K562 (cell line): Measurements from ENCODE around the gene METRNL. TPM values are rescaled to one million over a fixed set of nuclear protein-coding genes. Genes with fewer than 3 reads are reported as not detected.
A peak's percentile ranks its signal among the peaks of the same experiment; 100 is the strongest.
"Not testable (repeated sequence)": the region's sequence is repeated elsewhere in the genome, so short reads cannot be mapped to it uniquely, and the experiment has no call there.

Experiments used
- ATAC-seq: fragments of 200-7000 bp; cut with Tn5 transposase; 3 replicates; pipeline ENCODE4 v1.9.1; 2020; ENCODE audit warnings: moderate library complexity
- BruUV-seq: library from RNA; stranded (reverse); fragments of 400-500 nt; replicated peaks from 2 replicates; lab custom pipeline; 2021; lab: Mats Ljungman, UMichigan
- CTCF ChIA-PET: fragments of 300-600 bp; formaldehyde crosslinking; extraction: SDS; loops from one replicate; lab custom pipeline; 2021; ENCODE audit warnings: low intra/inter-chr PET ratio; lab: Yijun Ruan, JAX
- POLR2A ChIA-PET: fragments of 300-600, 350-650 bp; sonication (Branson Sonifier 250); formaldehyde crosslinking; extraction: SDS; loops from one replicate; lab custom pipeline; 2021; ENCODE audit warnings: antibody characterized with exemption, inconsistent platforms; lab: Yijun Ruan, JAX
- DNase-seq, 4 experiments: peaks; one replicate each; pipeline versions ENCODE4 v3.0.0 to v3.0.0-alpha.2; 2011 to 2018; ENCODE audit warnings: low spot score in 3 of 4, mixed read lengths in 3 of 4; ENCODE audit errors: extremely low read depth in 1 of 4
- FAIRE-seq: peaks from 2 replicates; lab custom pipeline; 2011; peaks lifted over from hg19 to GRCh38; lab: Jason Lieb, UNC
- H2AFZ ChIP-seq: 2 replicates; pipeline ENCODE4 v1.6.0; 2011; ENCODE audit warnings: low read depth, low read length, control low read depth, inconsistent platforms
- H3K27ac ChIP-seq: fragments of 200-600 bp; 3 replicates; pipeline ENCODE4 v1.8.0; 2011; ENCODE audit warnings: low read depth, mild to moderate bottlenecking, control low read depth, inconsistent platforms, low read length, moderate library complexity, mixed read lengths; ENCODE audit errors: extremely low read depth
- H3K27me3 ChIP-seq, 2 experiments: fragments of 300-600 bp in 1 of 2; 2 replicates in 1 of 2; 3 replicates in 1 of 2; pipeline versions ENCODE4 v1.6.0 to v1.8.0; 2011; ENCODE audit warnings: inconsistent platforms in 2 of 2, low read length in 2 of 2, mild to moderate bottlenecking in 1 of 2, mixed read lengths in 1 of 2, moderate library complexity in 1 of 2; ENCODE audit not compliant: control insufficient read depth in 2 of 2, insufficient read depth in 2 of 2
- H3K36me3 ChIP-seq: fragments of 300-600 bp; 3 replicates; pipeline ENCODE4 v1.8.0; 2011; ENCODE audit warnings: mild to moderate bottlenecking, low read length, inconsistent platforms; ENCODE audit not compliant: control insufficient read depth, insufficient read depth
- H3K4me1 ChIP-seq, 2 experiments: fragments of 200-600 bp in 1 of 2; replicated peaks in 1 of 2; 2 replicates in 1 of 2; 3 replicates in 1 of 2; pipeline versions ENCODE4 v1.5.1 to v1.8.0; 2011; ENCODE audit warnings: inconsistent platforms in 2 of 2, low read length in 2 of 2, mild to moderate bottlenecking in 1 of 2, mixed read lengths in 1 of 2, moderate library complexity in 1 of 2; ENCODE audit not compliant: control insufficient read depth in 2 of 2, insufficient read depth in 2 of 2
- H3K4me2 ChIP-seq: 2 replicates; pipeline ENCODE4 v1.6.1; 2011; ENCODE audit warnings: low read length, control low read depth, inconsistent platforms, mixed read lengths; ENCODE audit not compliant: insufficient read depth
- H3K4me3 ChIP-seq: fragments of 200-600 bp; sonication (generic), shearing (Covaris generic); 2 replicates; pipeline ENCODE4 v1.5.1; 2016; ENCODE audit warnings: control low read depth, inconsistent platforms
- H3K79me2 ChIP-seq: fragments of 200-600 bp; 3 replicates; pipeline ENCODE4 v1.8.0; 2011; ENCODE audit warnings: low read length, inconsistent platforms; ENCODE audit not compliant: control insufficient read depth, insufficient read depth
- H3K9ac ChIP-seq, 2 experiments: 2 replicates each; pipeline versions ENCODE4 v1.6.0 to v1.6.1; 2011; ENCODE audit warnings: low read depth in 2 of 2, low read length in 2 of 2, control low read depth in 1 of 2, inconsistent platforms in 1 of 2, mild to moderate bottlenecking in 1 of 2, mixed read lengths in 1 of 2; ENCODE audit not compliant: insufficient read depth in 1 of 2
- H3K9me1 ChIP-seq: one replicate; pipeline ENCODE4 v1.6.0; 2011; ENCODE audit warnings: inconsistent platforms, mild to moderate bottlenecking, low read length, moderate library complexity; ENCODE audit not compliant: control insufficient read depth, insufficient read depth
- H3K9me3 ChIP-seq: replicated peaks from 2 replicates; pipeline ENCODE4 v1.5.1; 2011; ENCODE audit warnings: low read depth, low read length, inconsistent platforms; ENCODE audit not compliant: control insufficient read depth, insufficient read depth
- H4K20me1 ChIP-seq: replicated peaks from 2 replicates; pipeline ENCODE4 v1.6.1; 2011; ENCODE audit warnings: low read length, inconsistent platforms, mixed read lengths; ENCODE audit not compliant: control insufficient read depth, insufficient read depth
- E2F5 ChIP-seq: sonication (generic); formaldehyde crosslinking; IDR thresholded peaks from 2 replicates; pipeline ENCODE4 v1.8.0; 2022; ENCODE audit warnings: mild to moderate bottlenecking, missing genetic modification reagents
- EHMT2 ChIP-seq: fragments of 450-650 bp; IDR thresholded peaks from 2 replicates; pipeline ENCODE4 v1.6.1; 2018; ENCODE audit warnings: antibody characterized with exemption
- ETV6 ChIP-seq, 3 experiments: fragments of 150-350 bp in 1 of 3; sonication (generic) in 1 of 3; formaldehyde crosslinking in 1 of 3; IDR thresholded peaks; 2 replicates each; pipeline versions ENCODE4 v1.6.1 to v1.8.0; 2014 to 2022; ENCODE audit warnings: borderline replicate concordance in 2 of 3, low read depth in 2 of 3, antibody characterized with exemption in 1 of 3, low read length in 1 of 3, mild to moderate bottlenecking in 1 of 3, missing genetic modification reagents in 1 of 3
- GMEB1 ChIP-seq: fragments of 250-450 bp; sonication (Bioruptor Pico); IDR thresholded peaks from 2 replicates; pipeline ENCODE4 v1.4.0; 2020; ENCODE audit warnings: mild to moderate bottlenecking
- HMGN3 ChIP-seq: IDR thresholded peaks from 2 replicates; pipeline ENCODE4 v1.6.1; 2011; ENCODE audit warnings: borderline replicate concordance, low read depth, mild to moderate bottlenecking, mixed read lengths, low read length; ENCODE audit not compliant: insufficient read length; ENCODE audit errors: extremely low read depth
- HNRNPL ChIP-seq: fragments of 200-400 bp; formaldehyde crosslinking; IDR thresholded peaks from 2 replicates; pipeline ENCODE4 v1.6.1; 2017; ENCODE audit warnings: low read depth, mild to moderate bottlenecking, low read length
- KLF10 ChIP-seq: fragments of 250-450 bp; sonication (Bioruptor Pico); IDR thresholded peaks from 2 replicates; pipeline ENCODE4 v1.6.1; 2021; ENCODE audit warnings: matching md5 sums
- NR2F6 ChIP-seq: fragments of 450-650 bp; formaldehyde crosslinking; IDR thresholded peaks from 2 replicates; pipeline ENCODE4 v1.4.0; 2020; ENCODE audit warnings: mild to moderate bottlenecking
- SMAD4 ChIP-seq: fragments of 250-450 bp; sonication (Bioruptor Pico); conservative IDR thresholded peaks from 2 replicates; pipeline ENCODE4 v1.8.0; 2021; ENCODE audit warnings: inconsistent platforms, mild to moderate bottlenecking, moderate library complexity
- SMC3 ChIP-seq: conservative IDR thresholded peaks from 2 replicates; pipeline ENCODE4 v1.6.1; 2011; ENCODE audit warnings: low read depth, low read length, improper control_type of control experiment; ENCODE audit not compliant: insufficient read depth
- ZBTB7A ChIP-seq: IDR thresholded peaks from 2 replicates; pipeline ENCODE4 v1.6.1; 2011; ENCODE audit warnings: low read depth, mild to moderate bottlenecking, low read length, moderate library complexity, borderline replicate concordance; ENCODE audit not compliant: control insufficient read depth
- WGBS: fragments of 100-300 bp; shearing (Covaris generic); methylation state at CpG from one replicate; pipeline ENCODE4 v1.1.6; 2016; ENCODE audit warnings: low coverage, mixed read lengths; ENCODE audit not compliant: insufficient coverage; ENCODE audit errors: missing lambda C conversion rate; 5-methylcytosine and 5-hydroxymethylcytosine counted together
- in situ Hi-C: fragments of 300-500 bp; cut with MboI; formaldehyde crosslinking; loops from 4 replicates; pipeline ENCODE4 v1.15.0; 2018; ENCODE audit warnings: inconsistent platforms, mixed read lengths
- intact Hi-C: fragments of 100-400 bp; cut with micrococcal nuclease; formaldehyde crosslinking; loops from 2 replicates; pipeline ENCODE4 v1.14.2; 2022
- polyA plus RNA-seq, 8 experiments: library from polyadenylated mRNA; depleted of rRNA in 4 of 8; stranded (reverse) in 5 of 8; unstranded in 3 of 8; fragments of >200 nt; fragmentation: Nextera tagmentation in 2 of 8; fragmentation: Illumina TruSeq in 1 of 8; extraction: Ambion mirVana in 2 of 8; extraction: Trizol in 1 of 8; gene quantifications; 2 replicates each; pipeline versions ENCODE4 v1.2.1 to v1.2.3, GENCODE V29; 2011 to 2014; ENCODE audit warnings: inconsistent platforms in 1 of 8, missing spikeins in 1 of 8
- total RNA-seq, 7 experiments: library from RNA; depleted of rRNA in 6 of 7; stranded (reverse); fragments of >200 nt in 6 of 7; fragmentation: Illumina TruSeq in 2 of 7; extraction: Trizol in 2 of 7; gene quantifications; 2 replicates each; pipeline versions ENCODE4 v1.2.1 to v1.2.3, GENCODE V29; 2011 to 2021; ENCODE audit warnings: low replicate concordance in 1 of 7

The METRNL gene
- total and polyA plus RNA-seq, 9 of the 15 experiments (the other 6 are each of a cell fraction or from before 2014, with no cell fraction given), result 0.17 to 31.8 (median 2.9) TPM

- FAIRE-seq, H3K4me3 ChIP-seq, H3K36me3 ChIP-seq, ATAC-seq, H3K9ac ChIP-seq, H3K4me2 ChIP-seq, H3K9me3 ChIP-seq, H3K79me2 ChIP-seq, BruUV-seq, H4K20me1 ChIP-seq, DNase-seq, H2AFZ ChIP-seq, CTCF ChIA-PET, in situ Hi-C loops, H3K9me1 ChIP-seq, intact Hi-C loops, H3K27ac ChIP-seq: not testable (repeated sequence)
- 84% methylated on average over 7 of the region's 19 CpGs for WGBS
- Histone ChIP-seq H3K4me1 (peaks cover 8 to 85% of the 10 kb centered on the region in 2 experiments), H3K27me3 (peaks cover 4 to 27% of the 10 kb centered on the region in 2 experiments; a peak in 3 of 5 replicates)
- 0 out of 2 replicates have a peak, but pooled peaks have one; percentile 42 for TF ChIP-seq HNRNPL
- POLR2A ChIA-PET, result interaction anchor here (0.7 to 1.1 kb wide), 3 partner anchors 10 to 66 kb away, joined by 3 to 5 read pairs (median 3); partner anchors contain the start of gene METRNL
Measured at GRCh38 chr17:83066543-83066890, 12.9 kb upstream of the METRNL start.

GRCh38 chr17:83067071-83067717 lies 12.2 kb upstream of the METRNL start:
- peaks cover 3 to 20% of the 10 kb centered on the region in 2 experiments; a peak in 2 of 5 replicates for H3K27me3 ChIP-seq
- H2AFZ ChIP-seq, result no peak overlapping the region
- DNase-seq (no peak), ATAC-seq (peak; percentile 16; the same call in 2 of the 3 replicates), FAIRE-seq (no peak)
- no peaks in the 10 kb centered on the region for H3K9me3 ChIP-seq
- in situ Hi-C loops, result no loop called here
- no peaks in the 10 kb centered on the region for H3K79me2 ChIP-seq
- no peak overlapping the region for H3K27ac ChIP-seq
- peaks cover 11 to 85% of the 10 kb centered on the region in 2 experiments for H3K4me1 ChIP-seq
- H4K20me1 ChIP-seq, result no peaks in the 10 kb centered on the region; the same call in 1 of the 2 replicates
- H3K4me2 ChIP-seq, result no peak overlapping the region; the same call in 1 of the 2 replicates
- no peaks in the 10 kb centered on the region for H3K36me3 ChIP-seq
- CTCF ChIA-PET, result no interaction called here
- peak overlapping the region in 1 of 2 experiments; percentile 64; a peak in 1 of 4 replicates for H3K9ac ChIP-seq
- peaks cover 3% of the 10 kb centered on the region for H3K9me1 ChIP-seq
- WGBS, result 74% methylated on average over 18 of the region's 29 CpGs
- no TSS peak for BruUV-seq
- POLR2A ChIA-PET, result interaction anchor here (0.6 to 1.1 kb wide), 3 partner anchors 9 to 1820 kb away, joined by 3 read pairs; no protein-coding TSS in a partner anchor
- no peak overlapping the region for H3K4me3 ChIP-seq
- intact Hi-C loops, result no loop called here
- no peak for TF ChIP-seq SMAD4 (CRISPR knock-in tag)
- no peak for TF ChIP-seq GMEB1
- TF ChIP-seq HNRNPL, result 0 out of 2 replicates have a peak, but pooled peaks have one; percentile 8
- peak; percentile 46; the same call in 1 of the 2 replicates for TF ChIP-seq ZBTB7A
- TF ChIP-seq SMC3, result no peak
- TF ChIP-seq E2F5 (CRISPR knock-in tag), result no peak
- no peak for TF ChIP-seq EHMT2
- TF ChIP-seq HMGN3, result peak; percentile 56
- no peak for TF ChIP-seq ETV6 (IDR thresholded peaks at IDR 0.05; ENCODE audit: borderline replicate concordance in 1 of 2, low read depth in 2 of 2, low read length in 1 of 2)
- TF ChIP-seq ETV6 (CRISPR knock-in tag; IDR thresholded peaks at IDR 0.05; ENCODE audit: borderline replicate concordance), result no peak
- TF ChIP-seq NR2F6 (CRISPR knock-in tag), result no peak
- no peak for TF ChIP-seq KLF10 (CRISPR knock-in tag)
